ENCODE data around the gene KLHL3. TPM values are rescaled to one million over a fixed set of nuclear protein-coding genes. Genes with fewer than 3 reads are reported as not detected.

The KLHL3 gene
- total RNA-seq, 2 experiments from 2014 or later: 9.2 to 12.2 TPM

DNA sequence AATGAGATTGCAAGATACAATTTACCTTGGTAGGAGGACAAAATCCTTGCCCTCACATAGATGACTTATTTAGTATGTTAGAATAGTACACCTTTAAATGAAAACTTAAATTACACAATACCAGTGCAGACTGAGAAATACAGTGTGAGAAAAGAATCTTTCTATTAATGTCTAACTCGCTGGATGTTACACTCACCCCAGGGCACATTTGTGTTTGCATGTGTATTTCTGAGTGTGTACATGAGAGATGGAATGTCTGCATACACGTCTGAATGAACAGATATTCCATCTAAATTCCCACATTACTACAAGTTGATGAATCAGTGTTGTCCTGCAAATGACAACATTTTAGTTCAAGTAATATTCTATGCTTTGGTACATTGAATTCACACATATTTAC lies 99.8 kb downstream of the KLHL3 start:
- Mint-ChIP-seq H3K36me3 (ENCODE audit: low read depth) (peaks cover 5% of the 10 kb centered on the region), H3K4me3 (no peak overlapping the region), H3K27ac (no peak overlapping the region), H3K27me3 (no peaks in the 10 kb centered on the region), H3K9me3 (no peaks in the 10 kb centered on the region), H3K4me1 (ENCODE audit: low read depth) (no peaks in the 10 kb centered on the region)
- DNase-seq: no peak
- TF ChIP-seq, protein P1, sequence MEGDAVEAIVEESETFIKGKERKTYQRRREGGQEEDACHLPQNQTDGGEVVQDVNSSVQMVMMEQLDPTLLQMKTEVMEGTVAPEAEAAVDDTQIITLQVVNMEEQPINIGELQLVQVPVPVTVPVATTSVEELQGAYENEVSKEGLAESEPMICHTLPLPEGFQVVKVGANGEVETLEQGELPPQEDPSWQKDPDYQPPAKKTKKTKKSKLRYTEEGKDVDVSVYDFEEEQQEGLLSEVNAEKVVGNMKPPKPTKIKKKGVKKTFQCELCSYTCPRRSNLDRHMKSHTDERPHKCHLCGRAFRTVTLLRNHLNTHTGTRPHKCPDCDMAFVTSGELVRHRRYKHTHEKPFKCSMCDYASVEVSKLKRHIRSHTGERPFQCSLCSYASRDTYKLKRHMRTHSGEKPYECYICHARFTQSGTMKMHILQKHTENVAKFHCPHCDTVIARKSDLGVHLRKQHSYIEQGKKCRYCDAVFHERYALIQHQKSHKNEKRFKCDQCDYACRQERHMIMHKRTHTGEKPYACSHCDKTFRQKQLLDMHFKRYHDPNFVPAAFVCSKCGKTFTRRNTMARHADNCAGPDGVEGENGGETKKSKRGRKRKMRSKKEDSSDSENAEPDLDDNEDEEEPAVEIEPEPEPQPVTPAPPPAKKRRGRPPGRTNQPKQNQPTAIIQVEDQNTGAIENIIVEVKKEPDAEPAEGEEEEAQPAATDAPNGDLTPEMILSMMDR (IDR thresholded peaks at IDR 0.05): no peak
- intact Hi-C loops (cut with micrococcal nuclease): no loop called here
- ChIA-PET POLR2A (no interaction called here), CTCF (no interaction called here)
- ATAC-seq: no peak

DNA sequence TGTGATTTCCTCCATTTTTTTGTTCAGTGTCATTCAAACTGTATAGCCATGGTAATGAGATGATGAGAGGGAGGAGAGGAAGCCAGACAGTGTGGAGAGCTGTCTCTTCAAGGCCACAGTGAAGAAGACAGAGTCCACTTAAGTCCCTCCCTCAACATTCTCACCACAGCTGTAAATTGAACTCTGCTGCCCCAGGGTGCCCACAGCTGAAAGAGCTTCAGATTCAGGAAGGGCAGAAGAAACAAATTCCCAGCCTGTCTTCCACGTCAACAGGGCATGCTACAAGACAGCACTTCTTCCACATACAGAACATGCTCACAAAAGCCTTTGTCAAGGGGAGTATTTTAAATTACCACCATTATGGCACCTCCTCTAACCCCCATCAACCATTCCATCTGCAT lies 100.4 kb downstream of the KLHL3 start:
- ATAC-seq: no peak
- no peak overlapping the region for H3K27ac Mint-ChIP-seq
- H3K4me3 Mint-ChIP-seq: no peak overlapping the region
- CTCF ChIA-PET: no interaction called here
- intact Hi-C loops (cut with micrococcal nuclease): no loop called here
- DNase-seq: no peak
- H3K27me3 Mint-ChIP-seq: no peaks in the 10 kb centered on the region
- POLR2A ChIA-PET: no interaction called here
- H3K9me3 Mint-ChIP-seq: no peaks in the 10 kb centered on the region
- peaks cover 5% of the 10 kb centered on the region for H3K36me3 Mint-ChIP-seq (ENCODE audit: low read depth)
- H3K4me1 Mint-ChIP-seq (ENCODE audit: low read depth): no peaks in the 10 kb centered on the region
- TF ChIP-seq, protein P1 (IDR thresholded peaks at IDR 0.05): no peak

DNA sequence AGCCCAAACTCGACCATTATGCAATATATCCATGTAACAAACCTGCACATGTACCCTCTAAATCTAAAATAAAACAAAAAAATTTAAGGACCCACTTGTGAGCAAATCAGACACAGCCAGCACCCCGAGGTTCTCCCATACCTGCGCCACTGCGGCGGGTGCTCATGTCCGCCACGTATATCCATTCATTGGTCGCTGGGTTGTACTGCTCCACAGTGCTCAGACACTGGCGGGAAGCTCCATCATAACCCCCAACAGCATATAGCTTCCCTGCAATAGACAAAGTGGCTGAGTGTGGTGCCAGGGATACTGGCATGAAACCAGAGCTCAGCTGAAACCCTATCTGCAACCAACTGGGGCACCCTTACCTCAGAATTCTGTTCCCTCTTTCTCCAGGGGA lies 102.0 kb downstream of the KLHL3 start:
- CTCF ChIA-PET: interaction anchor here (0.8 to 1.8 kb wide), 4 partner anchors 26 to 434 kb away, joined by 3 to 12 read pairs (median 6); no protein-coding TSS in a partner anchor
- intact Hi-C loops (cut with micrococcal nuclease): loop anchor here (5.0 kb wide), 1 partner anchor 433 kb away; no protein-coding TSS in a partner anchor
- Mint-ChIP-seq H3K4me1 (ENCODE audit: low read depth) (no peaks in the 10 kb centered on the region), H3K4me3 (no peak overlapping the region), H3K9me3 (no peaks in the 10 kb centered on the region), H3K36me3 (ENCODE audit: low read depth) (peaks cover 5% of the 10 kb centered on the region), H3K27ac (no peak overlapping the region), H3K27me3 (no peaks in the 10 kb centered on the region)
- TF ChIP-seq, protein P1 (IDR thresholded peaks at IDR 0.05): no peak
- DNase-seq (no peak), ATAC-seq (no peak)
- POLR2A ChIA-PET: no interaction called here

DNA sequence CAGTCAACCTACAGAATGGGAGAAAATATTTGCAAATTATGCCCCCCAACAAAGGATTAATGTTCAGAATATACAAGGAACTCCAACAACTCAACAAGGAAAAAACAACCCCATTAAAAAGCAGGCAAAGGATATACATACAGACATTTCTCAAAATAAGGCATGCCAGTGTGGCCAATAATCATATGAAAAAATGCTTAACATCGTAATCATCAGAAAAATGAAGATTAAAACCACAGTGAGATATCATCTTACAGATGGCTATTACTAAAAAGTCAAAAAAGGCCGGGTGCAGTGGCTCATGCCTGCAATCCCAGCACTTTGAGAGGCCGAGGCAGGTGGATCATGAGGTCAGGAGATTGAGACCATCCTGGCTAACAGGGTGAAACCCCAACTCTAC lies 103.2 kb downstream of the KLHL3 start:
- TF ChIP-seq, protein P1 (IDR thresholded peaks at IDR 0.05): no peak
- ChIA-PET CTCF (interaction anchor here (1.9 to 2.1 kb wide), 2 partner anchors 28 to 146 kb away, joined by 8 to 11 read pairs; no protein-coding TSS in a partner anchor), POLR2A (no interaction called here)
- Mint-ChIP-seq H3K27ac (no peak overlapping the region), H3K27me3 (no peaks in the 10 kb centered on the region), H3K4me1 (ENCODE audit: low read depth) (no peaks in the 10 kb centered on the region), H3K4me3 (no peak overlapping the region), H3K36me3 (ENCODE audit: low read depth) (peaks cover 2% of the 10 kb centered on the region), H3K9me3 (no peaks in the 10 kb centered on the region)
- intact Hi-C loops (cut with micrococcal nuclease): loop anchor here (5.0 kb wide), 1 partner anchor 435 kb away; no protein-coding TSS in a partner anchor
- no peak for DNase-seq
- ATAC-seq: no peak

DNA sequence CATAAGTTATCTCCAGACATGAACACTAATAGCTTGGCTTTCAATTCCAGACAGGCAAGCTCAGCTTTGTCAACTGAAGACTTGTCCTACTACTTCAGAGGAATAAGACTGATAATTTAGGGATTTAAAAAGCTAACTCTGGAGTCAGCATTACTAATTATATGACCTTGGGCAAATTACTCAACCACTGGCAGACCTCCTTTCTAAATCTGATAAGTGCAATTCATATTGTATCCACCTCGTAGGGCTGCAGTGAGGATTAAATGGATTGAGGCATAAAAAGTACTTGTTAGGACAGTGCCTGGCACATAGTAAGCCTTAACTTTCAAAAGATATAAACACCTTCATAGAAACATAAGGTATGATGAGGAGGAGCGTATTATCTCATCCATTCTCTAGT lies 104.4 kb downstream of the KLHL3 start:
- TF ChIP-seq, protein P1 (IDR thresholded peaks at IDR 0.05): no peak
- intact Hi-C loops (cut with micrococcal nuclease): loop anchor here (5.0 kb wide), 1 partner anchor 436 kb away; no protein-coding TSS in a partner anchor
- POLR2A ChIA-PET: no interaction called here

More for the DNA sequence above, 104.4 kb downstream of the KLHL3 start:
- Mint-ChIP-seq H3K27ac (no peak overlapping the region), H3K4me3 (no peak overlapping the region), H3K4me1 (ENCODE audit: low read depth) (no peaks in the 10 kb centered on the region), H3K9me3 (no peaks in the 10 kb centered on the region), H3K36me3 (ENCODE audit: low read depth) (peaks cover 2% of the 10 kb centered on the region), H3K27me3 (no peaks in the 10 kb centered on the region)
- CTCF ChIA-PET: interaction anchor here (0.7 to 4.9 kb wide), 7 partner anchors 8 to 502 kb away, joined by 3 to 110 read pairs (median 8); no protein-coding TSS in a partner anchor
- DNase-seq (no peak), ATAC-seq (no peak)

Data from activated CD8-positive, alpha-beta T cell treated with anti-CD3 and anti-CD28 coated beads for 36 hours (primary cell).